Raji (cell line): ENCODE results near the gene LIX1.

ENCODE experiments used
- POLR2A ChIP-seq: IDR thresholded peaks from 2 replicates; pipeline ENCODE4 v1.6.1; 2011; ENCODE audit warnings: low read depth, low read length, control low read depth; ENCODE audit not compliant: insufficient read depth

The LIX1 gene

GRCh38 chr5:97096846-97097245 is 45.6 kb downstream of the LIX1 start:
- no peak for TF ChIP-seq POLR2A

- no peak for TF ChIP-seq POLR2A
Observed at GRCh38 chr5:97096191-97096590, 46.2 kb downstream of the LIX1 start.

DNA sequence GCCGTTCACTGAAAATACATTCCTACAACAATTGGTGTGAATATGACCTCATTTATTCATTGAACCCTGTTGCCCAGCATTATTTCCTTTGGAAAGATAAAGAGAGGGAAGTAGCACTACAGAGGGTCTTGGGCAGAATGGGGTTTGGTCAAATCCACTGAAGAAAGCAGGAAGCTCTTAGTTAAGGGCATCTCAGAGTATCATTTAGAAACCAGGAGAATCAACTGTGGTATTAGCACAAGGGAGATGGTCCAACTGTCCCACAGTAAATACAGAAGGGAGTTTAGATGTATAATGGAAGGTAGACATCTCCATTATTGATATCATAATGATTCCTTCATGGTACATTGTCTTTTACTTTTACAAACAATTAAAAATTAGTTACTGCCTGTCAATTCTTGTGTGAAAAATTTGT is 47.1 kb downstream of the LIX1 start:
- no peak for TF ChIP-seq POLR2A

- no peak for TF ChIP-seq POLR2A
Observed at GRCh38 chr5:97094579-97095317, 47.7 kb downstream of the LIX1 start.

GRCh38 chr5:97093193-97093592 is 49.2 kb downstream of the LIX1 start:
- TF ChIP-seq POLR2A, result no peak

DNA sequence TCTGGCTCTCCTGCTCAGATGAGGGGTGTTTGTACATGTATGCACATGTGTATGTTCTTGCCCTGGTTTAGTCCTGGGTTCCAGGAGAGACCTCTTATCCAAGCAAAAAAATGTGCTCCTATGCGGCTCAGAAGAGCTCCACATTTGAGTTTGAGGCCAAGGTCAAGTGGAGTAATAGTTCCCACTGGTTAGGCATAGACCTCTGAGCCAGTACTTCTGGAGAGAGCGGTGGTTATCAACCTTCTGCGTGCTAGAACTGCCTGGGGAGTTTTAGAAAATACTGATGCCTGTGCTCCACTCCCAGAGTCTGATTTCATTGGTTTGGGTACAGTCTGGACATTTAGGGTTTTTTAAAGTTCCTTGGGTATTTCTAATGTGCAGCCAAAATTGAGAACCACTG is 51.5 kb downstream of the LIX1 start:
- no peak for TF ChIP-seq POLR2A

DNA sequence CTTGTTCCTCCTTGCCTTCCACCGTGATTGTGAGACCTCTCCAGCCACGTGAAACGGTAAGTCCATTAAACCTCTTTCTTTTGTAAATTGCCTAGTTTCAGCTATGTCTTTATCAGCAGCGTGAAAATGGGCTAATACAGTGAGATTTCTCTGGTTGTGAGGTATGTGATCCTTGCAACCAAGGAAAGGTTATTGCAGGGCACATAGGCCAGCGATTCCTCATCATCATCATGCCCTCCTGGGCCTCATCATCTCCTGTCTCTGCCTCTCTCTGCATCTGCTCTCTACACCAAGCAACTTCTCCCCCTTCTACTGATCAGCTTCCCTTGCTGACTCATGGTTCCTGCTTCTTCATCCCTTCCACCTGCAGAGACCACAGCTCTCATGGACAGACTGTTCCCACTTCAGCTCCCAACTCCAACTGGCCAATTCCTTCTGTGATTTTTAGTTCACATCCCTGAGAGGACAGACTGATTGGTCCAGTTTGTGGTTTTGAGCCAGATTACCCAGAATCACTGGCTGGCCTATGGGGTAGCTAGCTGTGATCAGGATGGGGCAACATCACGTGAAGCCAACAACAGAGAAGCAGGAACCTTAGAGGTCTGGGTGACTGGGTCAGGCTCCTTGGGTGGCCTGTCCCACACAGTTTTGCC is 53.1 kb downstream of the LIX1 start:
- TF ChIP-seq POLR2A, result no peak

DNA sequence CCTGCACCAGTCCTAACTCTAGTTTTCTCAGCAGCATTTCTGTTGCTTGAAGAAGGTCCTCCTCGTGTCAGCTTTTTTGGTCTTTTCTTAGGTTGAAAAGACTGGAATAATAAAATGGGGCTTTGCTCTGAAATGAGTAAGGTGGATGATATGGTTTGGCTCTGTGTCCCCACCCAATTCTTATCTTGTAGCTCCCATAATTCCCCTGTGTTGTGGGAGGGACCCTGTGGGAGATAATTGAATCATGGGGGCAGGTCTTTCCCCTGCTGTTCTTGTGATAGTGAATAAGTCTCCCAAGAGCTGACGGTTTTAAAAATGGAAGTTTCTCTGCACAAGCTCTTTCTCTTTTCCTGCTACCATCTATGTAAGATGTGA is 53.6 kb downstream of the LIX1 start:
- no peak for TF ChIP-seq POLR2A

DNA sequence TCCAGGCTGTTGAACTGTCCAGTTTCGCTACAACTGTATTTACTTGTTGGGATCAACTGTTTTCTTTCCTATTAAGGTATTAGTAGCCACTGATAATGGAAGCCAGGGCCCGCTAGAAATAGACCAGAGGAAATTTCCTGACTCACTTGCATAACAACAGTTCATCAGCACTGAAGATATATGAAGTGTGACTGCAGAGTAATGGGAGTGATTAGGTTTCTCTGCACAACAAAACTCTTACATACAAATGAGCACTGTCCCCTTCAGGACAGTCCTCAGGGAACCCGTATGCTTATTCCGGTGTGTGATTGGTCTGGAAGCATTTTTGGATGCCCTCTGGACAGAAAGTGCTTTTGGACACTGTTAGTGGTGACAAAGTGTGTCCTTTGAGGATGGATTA is 55.3 kb downstream of the LIX1 start:
- no peak for TF ChIP-seq POLR2A

- no peak for TF ChIP-seq POLR2A
Observed at GRCh38 chr5:97085459-97086181, 56.8 kb downstream of the LIX1 start.

DNA sequence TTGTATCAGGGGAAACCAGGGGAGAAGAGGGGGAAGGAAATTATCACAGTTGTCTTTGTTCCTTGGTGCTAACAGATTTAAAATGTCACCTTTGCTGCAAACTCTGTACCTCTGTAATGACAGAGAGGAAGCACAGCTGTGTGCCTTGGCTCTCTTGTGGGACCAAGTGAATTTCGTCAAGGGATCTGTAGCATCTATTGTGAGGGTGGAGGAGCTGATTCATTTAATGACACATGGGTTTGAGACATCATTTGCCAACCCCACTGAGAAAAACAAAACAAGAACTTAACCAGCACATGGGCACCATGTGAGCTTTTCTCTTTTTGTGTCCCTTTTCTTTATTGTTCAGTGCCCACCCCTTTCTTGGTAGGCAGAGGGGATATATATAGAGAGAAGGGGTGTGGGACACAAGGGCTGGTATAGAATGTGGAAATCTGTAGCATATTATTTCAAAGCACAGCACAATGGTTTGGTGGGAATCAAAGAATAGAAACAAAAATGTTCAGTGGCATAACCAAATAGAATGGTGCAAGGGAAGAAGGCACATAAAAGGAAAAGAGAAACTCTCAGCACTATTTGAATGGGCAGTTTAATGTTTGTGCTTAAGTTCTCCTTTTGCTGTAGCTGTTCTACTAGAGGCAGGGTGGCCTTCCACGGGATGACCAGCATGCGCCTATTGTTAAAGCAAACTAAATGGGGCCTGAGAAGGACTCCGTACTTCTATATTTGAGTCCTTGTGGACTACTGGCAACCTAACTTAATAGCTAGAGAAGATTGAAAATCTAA is 63.3 kb downstream of the LIX1 start:
- no peak for TF ChIP-seq POLR2A

GRCh38 chr5:97077246-97077645 is 65.2 kb downstream of the LIX1 start:
- no peak for TF ChIP-seq POLR2A

DNA sequence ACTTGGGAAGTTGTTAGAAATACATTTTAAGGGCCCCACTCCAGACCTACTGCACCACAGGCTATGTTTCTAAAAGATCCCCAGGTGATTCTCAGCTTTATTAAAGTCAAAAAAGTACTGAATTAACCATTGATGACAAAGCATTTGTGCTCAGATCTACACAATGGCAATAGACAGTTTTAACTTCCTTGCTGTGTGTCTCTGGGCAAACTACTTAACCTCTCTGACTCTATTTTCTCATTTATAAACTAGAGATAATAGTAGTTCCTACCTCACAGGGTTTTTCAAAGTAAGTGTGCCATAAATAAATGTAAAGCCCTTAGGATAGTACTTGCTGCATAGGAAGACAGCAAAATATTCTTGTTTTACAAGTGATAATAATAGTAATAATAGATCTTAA is 66.3 kb downstream of the LIX1 start:
- no peak for TF ChIP-seq POLR2A

DNA sequence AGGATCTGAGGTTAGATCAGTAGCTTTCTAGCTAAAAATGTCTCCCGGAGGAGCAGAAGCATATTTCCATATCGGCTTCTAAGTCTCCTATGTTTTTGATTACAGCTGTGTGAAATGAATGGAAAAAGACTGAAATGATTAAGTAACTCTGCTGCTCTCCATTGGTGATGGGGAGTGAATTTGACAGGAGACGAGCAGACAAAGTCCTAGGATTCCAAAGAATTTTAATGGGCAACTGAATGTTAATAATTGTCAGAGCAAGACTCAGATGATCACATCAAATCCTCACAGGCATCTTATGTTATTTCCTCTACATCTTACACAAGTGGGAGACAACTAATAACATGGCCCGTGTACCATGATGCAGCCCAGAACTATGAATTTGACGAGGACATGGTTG is 66.8 kb downstream of the LIX1 start:
- no peak for TF ChIP-seq POLR2A

DNA sequence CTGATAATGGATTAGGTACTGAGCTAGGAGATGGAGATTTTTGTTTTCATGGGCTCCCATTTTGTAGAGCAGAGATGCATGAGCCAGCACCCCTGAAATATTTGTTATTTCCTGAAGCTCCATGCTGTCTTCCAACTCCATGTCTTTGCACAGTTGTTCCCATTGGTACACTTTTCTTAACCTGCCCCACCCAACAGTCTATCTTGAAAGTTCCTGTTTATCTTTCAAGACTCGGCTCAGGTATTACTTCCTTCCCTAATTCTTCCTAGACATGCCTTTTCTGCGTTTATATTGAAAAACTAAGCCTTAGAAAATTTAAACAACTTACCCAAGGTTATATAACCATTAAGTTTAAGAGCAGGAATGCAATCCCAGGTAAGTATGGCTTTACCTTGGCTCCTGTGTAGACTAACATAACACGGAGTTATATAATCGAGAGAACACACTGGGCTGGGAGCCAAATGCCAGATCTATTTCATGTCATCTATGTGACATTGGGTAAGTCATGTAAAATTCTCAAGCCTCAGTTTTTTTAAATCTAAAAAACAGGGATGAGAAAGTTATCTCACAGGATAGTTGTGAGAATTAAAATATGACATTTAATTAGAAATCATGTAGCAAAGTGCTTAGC is 67.4 kb downstream of the LIX1 start:
- no peak for TF ChIP-seq POLR2A
